Esophagus squamous epithelium (tissue), 4 donors: ENCODE results near the gene PPM1F.

ENCODE experiments used
- CTCF ChIP-seq, 6 experiments: fragments of 450-650 bp in 4 of 6; fragments of 200-600 bp in 2 of 6; sonication (generic) in 2 of 6; IDR thresholded peaks; one replicate each; pipeline ENCODE4 v1.5.1; 2016 to 2019; ENCODE audit warnings: antibody characterized with exemption in 6 of 6, mild to moderate bottlenecking in 4 of 6, moderate library complexity in 4 of 6
- POLR2A ChIP-seq, 4 donors: fragments of 450-650 bp; IDR thresholded peaks; one replicate each; pipeline ENCODE4 v1.6.1; 2017; ENCODE audit warnings: antibody characterized with exemption in 4 of 4, mild to moderate bottlenecking in 4 of 4, moderate library complexity in 3 of 4

- TF ChIP-seq POLR2A (IDR thresholded peaks at IDR 0.05) (no peak), CTCF (IDR thresholded peaks at IDR 0.05) (no peak)
Measured at GRCh38 chr22:21985214-21985613, 32.6 kb upstream of the PPM1F start.
